Measurements from ENCODE around the gene GPSM1. TPM values are rescaled to one million over a fixed set of nuclear protein-coding genes. Genes with fewer than 3 reads are reported as not detected.

Gene GPSM1
- total RNA-seq, 1 experiment from 2014 or later: 14.2 TPM

DNA sequence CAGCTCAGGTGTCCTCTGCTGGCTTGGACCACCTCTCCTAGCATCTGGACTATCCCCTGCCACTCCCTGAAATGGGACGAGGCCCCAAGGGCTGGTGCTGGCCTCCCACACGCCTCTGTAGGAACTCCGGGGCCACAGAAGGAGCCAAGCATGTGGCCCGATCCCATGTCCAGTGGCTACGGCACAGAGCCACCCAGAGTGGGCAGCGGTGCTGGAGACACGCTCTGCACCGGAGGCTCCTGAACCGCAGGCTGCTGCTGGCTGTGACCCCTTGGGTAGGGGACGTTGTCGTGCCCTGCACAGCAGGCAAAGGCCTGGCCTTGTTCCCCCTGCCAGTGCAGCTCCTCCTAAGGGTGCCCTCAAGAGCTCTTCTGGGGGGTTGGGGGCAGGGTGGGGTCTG lies 52.6 kb downstream of the GPSM1 start (continued):
- TF ChIP-seq ATF1 (CRISPR knock-in tag; IDR thresholded peaks at IDR 0.05) (no peak), ZNF317 (CRISPR knock-in tag; IDR thresholded peaks at IDR 0.05; ENCODE audit: borderline replicate concordance, low read depth) (no peak)

DNA sequence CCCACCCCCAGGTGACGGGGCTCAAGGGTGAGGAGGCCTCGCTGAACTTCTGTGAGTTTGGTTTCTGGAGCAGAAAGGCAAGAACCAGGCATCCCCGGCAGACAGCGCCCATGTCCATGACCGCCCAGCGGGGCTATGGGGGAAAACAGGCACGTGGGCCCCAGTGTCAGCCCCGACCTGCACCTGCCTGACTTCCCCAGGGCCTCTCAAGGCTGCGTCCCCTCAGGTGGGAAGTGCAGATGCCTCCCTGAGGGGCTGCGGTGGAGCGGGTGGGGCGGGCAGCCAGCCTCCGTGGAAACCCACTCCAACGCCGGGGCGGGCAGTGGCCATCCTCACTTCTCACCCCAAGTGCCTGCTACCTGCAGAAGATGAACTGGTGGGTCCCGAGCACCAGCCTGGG lies 53.0 kb downstream of the GPSM1 start:
- ATAC-seq (no peak), DNase-seq (ENCODE audit: low spot score) (no peak)
- TF ChIP-seq TP53 (CRISPR knock-in tag; IDR thresholded peaks at IDR 0.05) (no peak), KAT7 (CRISPR knock-in tag; IDR thresholded peaks at IDR 0.05; ENCODE audit: borderline replicate concordance) (no peak), GRHL2 (CRISPR knock-in tag; IDR thresholded peaks at IDR 0.05; ENCODE audit: insufficient replicate concordance, severe bottlenecking) (no peak), TCF7 (CRISPR knock-in tag; IDR thresholded peaks at IDR 0.05; ENCODE audit: low read depth) (no peak)
- TF ChIP-seq, protein P1, sequence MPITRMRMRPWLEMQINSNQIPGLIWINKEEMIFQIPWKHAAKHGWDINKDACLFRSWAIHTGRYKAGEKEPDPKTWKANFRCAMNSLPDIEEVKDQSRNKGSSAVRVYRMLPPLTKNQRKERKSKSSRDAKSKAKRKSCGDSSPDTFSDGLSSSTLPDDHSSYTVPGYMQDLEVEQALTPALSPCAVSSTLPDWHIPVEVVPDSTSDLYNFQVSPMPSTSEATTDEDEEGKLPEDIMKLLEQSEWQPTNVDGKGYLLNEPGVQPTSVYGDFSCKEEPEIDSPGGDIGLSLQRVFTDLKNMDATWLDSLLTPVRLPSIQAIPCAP (CRISPR knock-in tag; IDR thresholded peaks at IDR 0.05): no peak
- Mint-ChIP-seq H3K9me3 (no peaks in the 10 kb centered on the region), H3K27me3 (ENCODE audit: low read depth) (no peaks in the 10 kb centered on the region), H3K4me1 (no peaks in the 10 kb centered on the region), H3K27ac (no peak overlapping the region), H3K36me3 (peaks cover 13% of the 10 kb centered on the region), H3K4me3 (no peak overlapping the region)
- CTCF ChIA-PET: no interaction called here
- POLR2A ChIA-PET: no interaction called here

DNA sequence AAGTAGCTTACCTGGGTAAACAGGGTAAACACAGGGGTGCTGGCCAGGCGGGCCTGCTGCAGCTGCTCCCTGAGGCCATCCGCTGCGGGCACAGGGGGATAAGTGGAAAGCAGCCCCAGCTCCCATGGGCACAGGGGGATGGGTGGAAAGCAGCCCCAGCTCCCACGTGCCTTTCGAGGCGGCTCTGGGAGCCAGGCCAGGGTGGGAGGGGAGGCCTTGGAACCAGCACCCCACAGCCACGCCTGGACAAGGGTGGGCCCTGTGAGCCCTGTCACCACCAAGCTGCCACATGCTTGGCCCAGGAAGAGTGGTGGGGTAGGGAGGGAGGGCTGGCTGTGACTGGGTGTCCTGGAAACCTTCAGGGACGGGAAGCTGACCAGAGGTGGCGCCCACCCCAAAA lies 54.0 kb downstream of the GPSM1 start:
- CTCF ChIA-PET: no interaction called here
- H3K4me3 Mint-ChIP-seq: no peak overlapping the region
- ATAC-seq (no peak), DNase-seq (ENCODE audit: low spot score) (no peak)
- TF ChIP-seq, protein P2, sequence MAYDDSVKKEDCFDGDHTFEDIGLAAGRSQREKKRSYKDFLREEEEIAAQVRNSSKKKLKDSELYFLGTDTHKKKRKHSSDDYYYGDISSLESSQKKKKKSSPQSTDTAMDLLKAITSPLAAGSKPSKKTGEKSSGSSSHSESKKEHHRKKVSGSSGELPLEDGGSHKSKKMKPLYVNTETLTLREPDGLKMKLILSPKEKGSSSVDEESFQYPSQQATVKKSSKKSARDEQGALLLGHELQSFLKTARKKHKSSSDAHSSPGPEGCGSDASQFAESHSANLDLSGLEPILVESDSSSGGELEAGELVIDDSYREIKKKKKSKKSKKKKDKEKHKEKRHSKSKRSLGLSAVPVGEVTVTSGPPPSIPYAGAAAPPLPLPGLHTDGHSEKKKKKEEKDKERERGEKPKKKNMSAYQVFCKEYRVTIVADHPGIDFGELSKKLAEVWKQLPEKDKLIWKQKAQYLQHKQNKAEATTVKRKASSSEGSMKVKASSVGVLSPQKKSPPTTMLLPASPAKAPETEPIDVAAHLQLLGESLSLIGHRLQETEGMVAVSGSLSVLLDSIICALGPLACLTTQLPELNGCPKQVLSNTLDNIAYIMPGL (CRISPR knock-in tag; IDR thresholded peaks at IDR 0.05): no peak
- no peak for TF ChIP-seq CREM (CRISPR knock-in tag; IDR thresholded peaks at IDR 0.05)
- TF ChIP-seq GRHL2 (CRISPR knock-in tag; IDR thresholded peaks at IDR 0.05; ENCODE audit: insufficient replicate concordance, severe bottlenecking): no peak
- TF ChIP-seq ZNF423 (CRISPR knock-in tag; IDR thresholded peaks at IDR 0.05): no peak
- TF ChIP-seq FOXK1 (CRISPR knock-in tag; IDR thresholded peaks at IDR 0.05): no peak
- peaks cover 21% of the 10 kb centered on the region for H3K36me3 Mint-ChIP-seq
- no peak overlapping the region for H3K27ac Mint-ChIP-seq
- H3K9me3 Mint-ChIP-seq: no peaks in the 10 kb centered on the region
- no peaks in the 10 kb centered on the region for H3K27me3 Mint-ChIP-seq (ENCODE audit: low read depth)
- no peaks in the 10 kb centered on the region for H3K4me1 Mint-ChIP-seq
- POLR2A ChIA-PET: no interaction called here

DNA sequence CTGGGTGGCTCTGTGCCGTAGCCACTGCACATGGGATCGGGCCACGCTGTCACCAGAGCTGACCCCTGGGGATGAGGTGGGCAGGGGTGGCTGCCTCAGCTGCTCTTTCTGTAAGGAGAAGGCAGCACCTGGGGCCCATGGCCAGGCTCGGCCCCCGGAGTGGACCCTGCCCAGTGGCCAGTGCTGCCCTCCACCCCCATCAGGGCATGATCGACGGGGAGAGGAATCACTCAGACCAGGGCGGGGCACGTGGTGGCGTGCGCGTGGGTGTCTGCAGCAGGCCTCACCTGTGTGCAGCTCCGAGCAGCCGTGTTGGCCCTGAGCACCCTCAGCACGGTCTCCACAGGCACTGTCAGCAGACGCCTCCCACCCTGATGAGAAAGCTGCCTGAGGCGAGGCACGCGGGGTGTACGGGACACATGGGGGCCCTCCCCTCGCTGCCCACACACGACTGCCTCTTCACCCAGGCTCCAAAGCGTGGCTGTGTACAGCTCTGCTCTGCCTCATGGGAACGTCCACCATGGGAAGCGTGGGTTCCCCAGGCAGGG lies 54.7 kb downstream of the GPSM1 start:
- H3K4me1 Mint-ChIP-seq: no peaks in the 10 kb centered on the region
- H3K9me3 Mint-ChIP-seq: no peaks in the 10 kb centered on the region
- TF ChIP-seq, protein P3, sequence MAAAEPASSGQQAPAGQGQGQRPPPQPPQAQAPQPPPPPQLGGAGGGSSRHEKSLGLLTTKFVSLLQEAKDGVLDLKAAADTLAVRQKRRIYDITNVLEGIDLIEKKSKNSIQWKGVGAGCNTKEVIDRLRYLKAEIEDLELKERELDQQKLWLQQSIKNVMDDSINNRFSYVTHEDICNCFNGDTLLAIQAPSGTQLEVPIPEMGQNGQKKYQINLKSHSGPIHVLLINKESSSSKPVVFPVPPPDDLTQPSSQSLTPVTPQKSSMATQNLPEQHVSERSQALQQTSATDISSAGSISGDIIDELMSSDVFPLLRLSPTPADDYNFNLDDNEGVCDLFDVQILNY (CRISPR knock-in tag; IDR thresholded peaks at IDR 0.05): no peak
- TF ChIP-seq TP53 (CRISPR knock-in tag; IDR thresholded peaks at IDR 0.05) (no peak), IRF2 (CRISPR knock-in tag; IDR thresholded peaks at IDR 0.05; ENCODE audit: borderline replicate concordance, low read depth) (no peak), ZNF317 (CRISPR knock-in tag; IDR thresholded peaks at IDR 0.05; ENCODE audit: borderline replicate concordance, low read depth) (no peak)
- peaks cover 25% of the 10 kb centered on the region for H3K36me3 Mint-ChIP-seq
- H3K27ac Mint-ChIP-seq: no peak overlapping the region
- ChIA-PET POLR2A (no interaction called here), CTCF (no interaction called here)
- no peaks in the 10 kb centered on the region for H3K27me3 Mint-ChIP-seq (ENCODE audit: low read depth)
- no peak overlapping the region for H3K4me3 Mint-ChIP-seq
- no peak for ATAC-seq
- no peak for DNase-seq (ENCODE audit: low spot score)

DNA sequence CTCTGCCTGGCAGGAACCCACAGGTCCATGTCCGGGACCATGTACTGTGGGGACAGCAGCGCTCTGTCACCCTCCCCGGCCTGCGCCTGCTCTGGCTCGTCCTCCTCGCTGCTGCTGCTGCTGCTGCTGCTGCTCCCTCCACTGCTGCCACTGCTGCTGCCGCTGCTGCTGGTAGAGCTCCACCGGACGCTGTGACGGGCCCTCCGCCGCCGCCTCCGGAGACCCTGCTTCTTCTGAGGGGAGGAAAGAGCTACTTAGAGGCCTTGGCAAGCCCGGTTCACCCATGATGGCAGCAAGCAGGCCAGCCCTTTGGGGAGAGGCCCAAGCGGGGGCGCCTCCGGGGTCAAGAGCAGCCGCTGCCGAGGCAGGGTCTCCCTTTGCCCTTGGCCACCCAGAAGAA lies 56.1 kb downstream of the GPSM1 start:
- POLR2A ChIA-PET: no interaction called here
- peaks cover 35% of the 10 kb centered on the region for H3K36me3 Mint-ChIP-seq
- no peaks in the 10 kb centered on the region for H3K9me3 Mint-ChIP-seq
- DNase-seq (ENCODE audit: low spot score) (no peak), ATAC-seq (no peak)
- H3K27me3 Mint-ChIP-seq (ENCODE audit: low read depth): no peaks in the 10 kb centered on the region
- H3K4me1 Mint-ChIP-seq: no peaks in the 10 kb centered on the region
- H3K4me3 Mint-ChIP-seq: no peak overlapping the region
- H3K27ac Mint-ChIP-seq: no peak overlapping the region
- CTCF ChIA-PET: no interaction called here
- TF ChIP-seq TCF7 (CRISPR knock-in tag; IDR thresholded peaks at IDR 0.05; ENCODE audit: low read depth): no peak
- TF ChIP-seq, protein P4, sequence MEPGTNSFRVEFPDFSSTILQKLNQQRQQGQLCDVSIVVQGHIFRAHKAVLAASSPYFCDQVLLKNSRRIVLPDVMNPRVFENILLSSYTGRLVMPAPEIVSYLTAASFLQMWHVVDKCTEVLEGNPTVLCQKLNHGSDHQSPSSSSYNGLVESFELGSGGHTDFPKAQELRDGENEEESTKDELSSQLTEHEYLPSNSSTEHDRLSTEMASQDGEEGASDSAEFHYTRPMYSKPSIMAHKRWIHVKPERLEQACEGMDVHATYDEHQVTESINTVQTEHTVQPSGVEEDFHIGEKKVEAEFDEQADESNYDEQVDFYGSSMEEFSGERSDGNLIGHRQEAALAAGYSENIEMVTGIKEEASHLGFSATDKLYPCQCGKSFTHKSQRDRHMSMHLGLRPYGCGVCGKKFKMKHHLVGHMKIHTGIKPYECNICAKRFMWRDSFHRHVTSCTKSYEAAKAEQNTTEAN (CRISPR knock-in tag; IDR thresholded peaks at IDR 0.05): no peak
- no peak for TF ChIP-seq JUN (CRISPR knock-in tag; IDR thresholded peaks at IDR 0.05)
- TF ChIP-seq, protein P1 (CRISPR knock-in tag; IDR thresholded peaks at IDR 0.05): no peak
- no peak for TF ChIP-seq ZNF671 (CRISPR knock-in tag; IDR thresholded peaks at IDR 0.05)
- no peak for TF ChIP-seq ZBTB21 (CRISPR knock-in tag; IDR thresholded peaks at IDR 0.05; ENCODE audit: borderline replicate concordance)
- no peak for TF ChIP-seq ETV6 (CRISPR knock-in tag; IDR thresholded peaks at IDR 0.05)
- TF ChIP-seq SOX15 (CRISPR knock-in tag; IDR thresholded peaks at IDR 0.05): no peak
- TF ChIP-seq, protein P5, sequence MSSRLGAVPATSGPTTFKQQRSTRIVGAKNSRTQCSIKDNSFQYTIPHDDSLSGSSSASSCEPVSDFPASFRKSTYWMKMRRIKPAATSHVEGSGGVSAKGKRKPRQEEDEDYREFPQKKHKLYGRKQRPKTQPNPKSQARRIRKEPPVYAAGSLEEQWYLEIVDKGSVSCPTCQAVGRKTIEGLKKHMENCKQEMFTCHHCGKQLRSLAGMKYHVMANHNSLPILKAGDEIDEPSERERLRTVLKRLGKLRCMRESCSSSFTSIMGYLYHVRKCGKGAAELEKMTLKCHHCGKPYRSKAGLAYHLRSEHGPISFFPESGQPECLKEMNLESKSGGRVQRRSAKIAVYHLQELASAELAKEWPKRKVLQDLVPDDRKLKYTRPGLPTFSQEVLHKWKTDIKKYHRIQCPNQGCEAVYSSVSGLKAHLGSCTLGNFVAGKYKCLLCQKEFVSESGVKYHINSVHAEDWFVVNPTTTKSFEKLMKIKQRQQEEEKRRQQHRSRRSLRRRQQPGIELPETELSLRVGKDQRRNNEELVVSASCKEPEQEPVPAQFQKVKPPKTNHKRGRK (CRISPR knock-in tag; IDR thresholded peaks at IDR 0.05; ENCODE audit: borderline replicate concordance): no peak

Data from WTC11 (cell line).